Coronary artery (tissue), 2 donors: Measurements from ENCODE around the gene DAPP1.
"Not testable (repeated sequence)": the region's sequence is repeated elsewhere in the genome, so short reads cannot be mapped to it uniquely, and the experiment has no call there.

Source experiments
- DNase-seq: peaks from one replicate; pipeline ENCODE4 v3.0.0-alpha.2; 2017; ENCODE audit warnings: low spot score
- H3K27ac ChIP-seq, 2 donors: fragments of 200-600 bp; sonication (generic); one replicate each; pipeline ENCODE4 v1.5.1; 2016 to 2019
- H3K4me3 ChIP-seq: fragments of 200-600 bp; sonication (generic); 2 replicates; pipeline ENCODE4 v1.5.1; 2016; ENCODE audit warnings: mild to moderate bottlenecking, moderate library complexity
- CTCF ChIP-seq: fragments of 200-600 bp; sonication (generic); IDR thresholded peaks from one replicate; pipeline ENCODE4 v1.5.1; 2019; ENCODE audit warnings: antibody characterized with exemption

Gene DAPP1

GRCh38 chr4:99824070-99824599 lies 7.5 kb downstream of the DAPP1 start:
- TF ChIP-seq CTCF = no peak
- Histone ChIP-seq H3K27ac (no peak overlapping the region), H3K4me3 (no peak overlapping the region)
- DNase-seq = no peak

- no peak for DNase-seq
- Histone ChIP-seq H3K4me3 (no peak overlapping the region), H3K27ac (no peak overlapping the region)
- no peak for TF ChIP-seq CTCF
Measured at GRCh38 chr4:99825272-99825671, 8.6 kb downstream of the DAPP1 start.

- no peak overlapping the region for H3K27ac ChIP-seq
- no peak for DNase-seq
- no peak for TF ChIP-seq CTCF
Measured at GRCh38 chr4:99826016-99826415, 9.4 kb downstream of the DAPP1 start.

GRCh38 chr4:99827454-99827853 lies 10.8 kb downstream of the DAPP1 start:
- DNase-seq = no peak
- no peak overlapping the region for H3K27ac ChIP-seq
- H3K4me3 ChIP-seq = no peak overlapping the region
- no peak for TF ChIP-seq CTCF

More at GRCh38 chr4:99826016-99826415, 9.4 kb downstream of the DAPP1 start:
- H3K4me3 ChIP-seq = no peak overlapping the region

GRCh38 chr4:99827857-99828256 lies 11.2 kb downstream of the DAPP1 start:
- Histone ChIP-seq H3K4me3 (no peak overlapping the region), H3K27ac (no peak overlapping the region)
- DNase-seq = no peak
- TF ChIP-seq CTCF = no peak

- no peak for DNase-seq
- TF ChIP-seq CTCF = no peak
- Histone ChIP-seq H3K27ac (no peak overlapping the region), H3K4me3 (no peak overlapping the region)
Measured at GRCh38 chr4:99828477-99828876, 11.8 kb downstream of the DAPP1 start.

- not testable (repeated sequence) for H3K27ac ChIP-seq, H3K4me3 ChIP-seq, DNase-seq
Measured at GRCh38 chr4:99830051-99830450, 13.4 kb downstream of the DAPP1 start.

GRCh38 chr4:99832321-99832720 lies 15.7 kb downstream of the DAPP1 start:
- TF ChIP-seq CTCF = no peak
- Histone ChIP-seq H3K4me3 (no peak overlapping the region), H3K27ac (peak overlapping the region; percentile 1 to 47)
- no peak for DNase-seq
